Activated CD4-positive, alpha-beta T cell treated with anti-CD3 and anti-CD28 coated beads for 48 hours (primary cell): ENCODE results near the gene TXLNB.
A peak's percentile ranks its signal among the peaks of the same experiment; 100 is the strongest.

Source experiments
- DNase-seq: peaks from one replicate; pipeline ENCODE4 v3.0.0-alpha.2; 2020

The TXLNB gene

DNA sequence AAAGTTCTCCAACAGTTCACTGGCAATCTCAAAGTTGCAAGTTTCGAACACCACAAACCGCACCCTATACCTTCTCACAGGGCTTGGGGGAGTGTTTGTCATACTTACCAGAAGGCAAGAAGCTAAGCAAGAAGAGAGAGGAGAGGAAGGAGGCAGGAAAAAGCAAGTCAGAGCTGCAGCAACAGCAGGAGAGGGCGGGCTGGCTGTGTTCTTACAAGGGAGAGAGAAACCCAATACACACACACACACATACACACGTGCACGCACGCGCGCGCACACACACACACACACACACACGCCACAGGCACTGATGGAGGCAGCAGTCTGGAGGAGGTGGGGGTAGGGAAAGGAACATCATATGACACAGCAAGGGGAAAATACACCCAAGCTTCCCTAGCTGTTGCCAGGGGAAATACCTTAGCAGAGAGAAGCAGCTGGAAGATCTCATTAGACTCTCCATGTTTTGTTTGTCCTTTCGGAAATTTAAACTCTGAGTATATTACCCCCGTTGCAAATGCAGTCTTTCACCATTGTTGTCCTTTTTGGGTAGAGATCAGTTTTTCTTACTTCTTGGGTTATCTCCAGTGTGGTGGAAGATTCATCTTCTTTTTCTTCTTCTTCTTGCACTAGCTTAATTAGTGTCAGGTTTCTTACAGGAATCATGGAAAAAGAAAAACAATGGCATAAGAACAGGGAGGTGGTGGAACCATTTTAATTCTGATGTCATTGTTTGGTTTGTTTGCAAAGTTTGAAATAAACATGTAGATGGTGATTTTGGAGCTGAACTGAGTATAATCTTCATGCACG is at the start of gene TXLNB:
Gene TXLNB, minus strand, starts transcription at position 186 of the 807 bp plus-strand sequence. CDS start 3,099 bp downstream, outside the sequence.
- DNase-seq: peak; percentile 88

DNA sequence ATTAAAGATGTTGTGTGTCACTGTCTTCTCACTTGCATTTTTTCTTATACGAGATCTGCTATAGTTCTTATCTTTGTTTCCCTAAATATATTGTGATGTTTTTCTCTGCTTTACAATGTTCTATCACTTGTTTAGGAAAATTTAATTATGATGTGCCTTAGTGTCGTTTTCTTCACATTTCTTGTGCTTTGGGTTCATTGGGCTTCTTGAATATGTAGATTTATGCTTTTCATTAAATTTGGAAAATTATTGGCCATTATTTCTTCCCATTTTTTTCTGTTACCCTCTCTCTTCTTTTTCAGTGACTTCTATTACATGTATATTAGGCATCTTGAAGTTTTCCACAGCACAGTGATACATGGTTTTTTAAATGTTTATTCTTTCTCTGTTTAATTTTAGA is 49.3 kb upstream of the TXLNB start:
- DNase-seq: no peak

DNA sequence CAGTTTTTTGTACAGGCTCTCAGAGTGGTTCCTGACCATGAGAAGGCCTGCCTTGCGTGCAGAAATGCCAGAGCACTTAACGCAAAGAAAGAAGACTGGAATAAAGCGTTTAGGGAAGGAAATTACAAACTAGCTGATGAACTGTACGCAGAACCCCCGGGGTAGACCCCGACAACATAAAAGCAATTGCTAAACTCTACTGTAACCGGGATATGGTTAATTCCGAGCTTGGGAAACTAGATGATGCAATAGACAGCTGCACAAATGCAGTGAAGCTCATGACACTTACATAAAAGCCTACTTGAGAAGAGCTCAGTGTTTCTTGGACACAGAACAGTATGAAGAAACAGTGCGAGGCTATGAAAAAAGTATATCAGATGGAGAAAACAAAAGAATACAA is 47.0 kb upstream of the TXLNB start:
- DNase-seq: no peak

DNA sequence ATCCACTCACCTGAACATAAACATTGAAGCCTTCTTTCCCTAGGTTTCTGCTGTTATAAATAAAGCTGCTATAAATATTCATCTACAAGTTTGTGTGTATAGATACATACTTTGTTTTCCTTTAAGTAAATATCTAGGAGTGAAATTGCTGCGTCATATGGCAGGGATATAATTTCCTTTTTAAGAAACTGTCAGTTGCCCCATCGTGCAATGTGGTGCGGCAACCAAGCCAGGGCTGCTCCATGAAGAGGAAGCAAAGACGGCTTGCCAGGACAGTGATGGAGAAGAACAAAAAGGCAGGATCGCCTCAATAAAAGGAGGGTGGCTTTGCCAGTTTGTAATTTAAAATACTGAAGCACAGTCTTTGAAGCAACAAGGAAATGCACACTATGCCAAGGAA is 46.0 kb upstream of the TXLNB start:
- no peak for DNase-seq

DNA sequence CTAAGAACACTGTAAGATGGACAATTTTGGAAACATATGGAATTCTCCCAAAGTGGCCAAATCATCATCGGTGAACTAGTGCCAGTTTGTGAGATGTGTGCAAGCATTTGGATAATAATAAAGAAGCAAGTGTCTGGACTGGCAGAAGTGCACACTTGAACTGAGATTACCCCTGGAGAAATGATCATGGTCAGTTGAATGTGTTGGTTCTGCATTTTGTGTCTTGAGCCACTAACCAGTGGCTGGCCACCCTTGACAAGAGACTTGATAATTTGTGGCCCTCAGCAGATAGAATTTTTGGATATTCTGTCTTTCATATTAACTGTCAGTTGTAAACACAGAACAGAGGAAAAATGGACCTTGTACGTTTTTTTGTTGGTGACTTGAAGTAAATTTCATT is 45.2 kb upstream of the TXLNB start:
- no peak for DNase-seq

DNA sequence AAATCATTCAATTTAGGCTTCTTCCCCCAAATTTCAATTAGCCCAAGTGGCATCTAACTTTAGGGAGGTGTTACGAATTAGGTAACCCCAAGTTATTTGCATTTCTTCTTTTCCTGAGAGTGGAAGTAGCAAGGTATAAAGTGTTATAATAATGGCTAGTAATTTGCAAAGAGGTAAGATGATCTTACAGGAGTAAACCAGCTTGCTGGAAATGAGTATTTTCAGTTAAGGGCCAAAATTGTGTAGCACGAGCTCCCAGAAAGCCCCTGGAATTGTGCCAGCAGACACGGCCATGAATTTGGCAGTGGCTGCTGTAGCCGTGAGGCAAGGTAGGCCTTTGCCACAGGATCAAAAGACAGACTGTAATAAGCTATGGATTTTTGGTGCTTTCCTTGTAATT is 44.7 kb upstream of the TXLNB start:
- DNase-seq: no peak

DNA sequence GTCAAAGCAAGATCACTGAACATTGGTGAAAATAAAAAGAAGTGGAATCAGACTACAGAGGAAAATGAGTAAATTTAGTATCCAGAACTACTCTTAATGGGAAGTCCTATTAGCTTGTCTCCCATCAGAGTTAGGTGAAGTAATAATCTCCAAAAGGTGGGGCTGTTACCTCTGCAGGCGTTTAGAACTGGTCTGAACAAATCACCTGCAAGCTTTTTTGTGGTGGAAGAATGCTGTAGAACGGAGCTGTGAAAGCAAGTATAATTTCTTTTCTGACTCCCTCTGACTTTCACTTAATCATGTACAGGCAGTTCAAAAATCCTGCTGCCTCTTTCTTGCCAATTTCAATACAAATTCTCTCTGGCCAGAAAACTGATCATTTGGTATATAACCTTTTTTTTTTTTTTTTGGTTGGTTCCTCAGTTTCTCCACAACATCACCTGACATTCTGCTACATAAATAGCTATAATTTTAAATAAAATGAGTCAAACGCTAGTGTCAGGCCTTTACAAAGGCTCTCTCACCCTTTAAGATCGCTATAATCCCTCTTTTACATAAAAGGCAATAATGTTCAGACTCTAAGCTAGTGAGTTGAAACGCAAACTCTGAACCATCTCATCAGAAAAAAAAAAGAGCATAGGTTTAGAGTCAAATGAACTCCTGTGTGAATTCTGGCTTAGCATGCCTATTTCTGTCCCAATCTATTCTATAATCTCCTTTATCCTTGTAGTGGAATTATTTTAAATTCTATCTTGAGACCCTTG is 43.8 kb upstream of the TXLNB start:
- DNase-seq: no peak

DNA sequence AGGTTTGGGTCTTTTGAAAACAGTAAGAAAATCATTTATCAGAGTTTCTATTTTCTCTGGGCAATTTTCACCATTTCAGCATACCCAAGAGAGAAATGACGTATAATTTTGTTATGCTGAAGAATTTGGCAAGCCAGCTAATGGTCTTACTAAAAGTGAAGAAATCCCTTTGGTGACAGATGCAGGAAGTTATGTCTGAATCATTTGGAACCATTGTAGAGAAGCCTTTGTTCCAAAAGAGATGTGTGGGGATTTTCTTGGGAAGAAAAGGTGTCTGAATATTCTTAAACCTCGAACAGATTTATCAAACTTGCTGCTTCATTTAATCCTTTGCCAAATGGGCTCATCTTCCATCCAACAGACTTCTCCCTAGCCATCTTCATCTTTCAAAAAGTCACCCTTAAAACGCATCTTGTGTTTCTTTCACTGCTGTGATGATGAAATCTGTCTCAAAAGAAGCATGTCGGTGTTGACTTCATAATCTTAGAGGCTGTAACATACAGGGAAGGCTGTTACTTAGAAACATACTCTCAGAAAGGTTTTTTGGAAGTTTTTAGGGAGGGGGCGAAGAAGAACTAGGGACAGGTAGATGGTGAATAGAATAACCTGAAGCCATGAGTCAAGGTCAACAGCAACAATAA is 43.1 kb upstream of the TXLNB start:
- no peak for DNase-seq

DNA sequence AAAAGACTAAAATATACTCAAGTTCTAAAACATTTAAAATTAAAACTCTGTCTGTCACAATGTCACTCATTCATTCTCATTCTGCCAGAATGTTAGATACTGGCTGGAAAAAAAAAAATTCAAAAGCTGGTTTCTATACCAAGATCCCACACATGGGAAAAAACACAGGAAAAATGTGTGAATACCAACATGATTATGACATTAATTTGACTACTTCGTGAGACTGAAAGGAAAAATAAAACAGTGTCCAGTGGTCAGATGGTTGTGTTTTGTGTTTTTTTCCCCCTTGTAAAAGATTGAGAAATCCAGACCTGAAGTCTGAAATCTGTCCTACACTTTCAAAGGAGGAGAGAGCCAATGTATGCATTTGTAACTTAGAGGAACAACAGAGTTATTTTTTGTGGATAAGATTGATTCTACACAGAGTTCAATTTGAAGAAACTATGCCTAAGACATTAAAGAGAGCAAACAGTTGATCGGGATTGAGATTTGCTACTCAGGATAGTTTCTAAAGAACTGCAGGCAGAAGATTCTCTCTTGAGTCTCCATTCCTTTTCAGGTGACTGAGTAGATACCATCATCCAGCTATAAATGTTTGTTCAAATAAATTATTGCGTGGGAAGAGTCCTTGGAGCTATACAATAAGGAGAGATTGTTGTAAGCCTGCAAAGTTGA is 39.2 kb upstream of the TXLNB start:
- DNase-seq: no peak

DNA sequence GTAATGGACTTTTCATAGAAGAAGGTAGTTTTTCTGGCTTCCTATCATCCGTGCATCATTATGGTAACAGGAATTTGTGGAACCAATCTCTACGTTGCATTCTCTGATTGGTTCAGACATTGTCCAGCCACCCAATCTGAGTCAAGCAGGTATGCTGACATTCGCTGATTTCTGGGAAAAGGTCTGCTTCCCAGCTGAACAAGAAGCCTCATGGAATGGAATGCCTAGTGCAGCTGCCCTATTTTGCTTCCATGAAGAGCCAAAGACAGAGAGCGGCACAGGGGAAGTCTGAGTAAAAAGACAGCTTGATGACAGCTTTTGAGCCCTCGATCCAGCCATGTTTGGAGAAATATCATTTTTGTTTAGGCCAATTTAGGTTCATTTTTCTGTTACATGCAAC is 38.5 kb upstream of the TXLNB start:
- DNase-seq: no peak

DNA sequence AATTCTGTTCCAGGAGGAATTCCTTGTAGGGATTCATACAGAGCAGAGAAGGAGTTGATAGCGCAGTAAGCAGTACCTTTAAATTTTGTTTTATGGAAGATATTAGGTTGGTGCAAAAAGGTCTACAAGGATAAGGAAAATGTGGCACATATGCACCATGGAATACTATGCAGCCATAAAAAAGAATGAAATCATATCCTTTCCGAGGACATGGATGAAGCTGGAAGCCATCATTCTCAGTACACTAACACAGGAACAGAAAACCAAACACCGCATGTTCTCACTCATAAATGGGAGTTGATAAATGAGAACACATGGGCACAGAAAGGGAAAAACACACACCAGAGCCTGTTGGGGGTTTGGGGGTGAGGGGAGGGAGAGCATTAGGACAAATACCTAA is 37.4 kb upstream of the TXLNB start:
- no peak for DNase-seq

DNA sequence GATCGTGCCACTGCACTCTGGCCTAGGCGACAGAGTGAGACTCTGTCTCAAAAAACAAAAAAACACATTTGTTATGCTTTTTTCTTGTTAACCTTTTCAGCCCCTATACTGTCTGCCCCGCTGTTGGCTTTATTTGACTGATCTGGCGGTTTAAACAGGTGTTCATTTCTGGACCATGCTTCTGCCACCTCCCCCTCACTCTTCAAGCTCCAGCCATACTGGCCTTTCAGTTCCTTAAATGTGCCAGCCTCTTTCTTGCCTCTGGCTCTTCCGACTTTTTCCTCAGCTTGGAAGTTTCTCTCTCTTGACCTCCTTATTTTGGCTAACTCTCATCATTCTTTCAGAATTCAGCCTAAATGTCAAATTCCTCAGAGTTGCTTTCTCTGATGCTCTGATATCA is 35.2 kb upstream of the TXLNB start:
- DNase-seq: no peak

DNA sequence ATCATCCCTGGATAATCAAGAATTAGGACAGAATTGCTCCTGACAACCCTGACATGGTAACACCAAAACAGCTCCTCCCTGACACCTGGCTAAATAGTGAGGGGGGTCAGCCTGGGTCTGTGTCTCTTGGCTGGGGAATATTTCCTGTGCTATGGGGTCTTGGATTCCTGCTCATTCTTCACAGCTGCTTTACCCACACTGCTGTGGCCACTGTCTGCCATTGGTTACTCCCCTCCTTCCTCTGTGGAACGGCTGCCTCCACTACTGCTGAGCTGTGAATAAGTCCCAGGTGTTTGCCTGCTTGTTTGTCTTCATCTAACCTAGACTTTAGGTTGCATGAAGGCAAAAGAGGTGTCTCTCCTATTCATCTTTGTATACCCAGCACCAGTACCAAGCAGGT is 33.9 kb upstream of the TXLNB start:
- no peak for DNase-seq

DNA sequence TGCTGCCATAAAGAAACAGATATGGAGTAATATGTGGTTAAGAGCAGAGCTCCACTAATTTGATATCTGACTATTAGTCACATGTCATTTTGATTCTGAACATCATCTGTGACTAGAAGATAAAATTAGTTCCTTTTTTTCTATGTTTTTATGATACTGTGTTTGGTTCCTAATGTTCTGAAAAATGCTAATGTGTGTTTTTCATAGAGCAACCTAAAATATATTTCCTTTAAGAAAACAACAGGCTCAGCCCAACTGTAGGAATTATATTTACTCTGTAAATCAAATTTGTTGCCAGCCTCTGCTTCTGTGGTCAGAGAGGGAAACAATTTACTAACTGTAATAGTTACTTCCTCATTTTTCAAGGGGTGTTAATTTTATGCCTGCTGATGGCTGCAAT is 33.3 kb upstream of the TXLNB start:
- DNase-seq: no peak

DNA sequence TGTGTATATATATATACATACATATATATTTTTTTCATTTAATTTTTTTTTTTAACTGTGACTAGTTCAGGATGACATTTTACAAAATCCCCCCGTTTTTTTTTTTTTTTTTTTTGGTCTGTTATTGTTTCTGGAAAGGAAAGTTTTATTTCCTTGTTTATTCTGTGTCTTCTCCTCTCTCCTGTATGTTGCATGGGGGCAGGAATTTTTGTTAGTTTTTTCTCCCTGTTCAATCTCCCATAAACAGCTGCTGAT is 32.4 kb upstream of the TXLNB start:
- DNase-seq: no peak

DNA sequence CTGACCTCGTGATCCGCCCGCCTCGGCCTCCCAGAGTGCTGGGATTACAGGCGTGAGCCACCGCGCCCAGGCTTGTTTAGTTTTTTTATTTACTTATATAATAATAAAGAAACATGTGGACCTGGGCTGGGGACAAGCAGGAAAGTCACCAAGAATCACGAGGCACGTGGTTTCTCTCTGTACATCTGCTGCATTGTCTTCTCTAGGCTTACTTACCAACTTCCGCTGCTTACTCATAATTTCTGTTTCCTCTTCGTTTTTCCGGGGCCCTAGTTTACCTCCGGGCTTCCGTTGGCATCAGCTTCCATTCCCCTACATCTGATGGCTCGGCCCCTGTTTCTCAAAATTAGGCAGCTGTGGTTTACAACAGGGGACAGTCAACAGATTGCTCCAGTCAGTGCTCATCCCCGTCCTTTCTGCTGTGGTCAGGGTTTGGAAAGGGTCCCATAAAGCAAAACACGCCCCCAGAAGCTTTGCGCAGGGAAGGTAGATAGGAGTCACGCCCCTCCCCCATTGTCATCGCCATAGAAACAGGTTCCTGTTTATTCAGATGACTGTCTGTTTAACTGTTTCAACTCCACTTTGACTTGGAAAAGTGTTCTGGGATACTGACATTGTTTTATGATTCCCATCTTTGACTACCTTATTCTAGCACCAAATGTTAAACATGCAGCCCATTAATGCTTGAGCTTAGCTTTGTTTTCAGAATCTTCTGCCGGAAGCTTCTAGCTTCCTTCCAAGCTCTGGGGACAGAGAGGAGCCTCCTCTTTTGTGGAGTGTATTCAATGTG is 31.9 kb upstream of the TXLNB start:
- DNase-seq: peak; percentile 82

DNA sequence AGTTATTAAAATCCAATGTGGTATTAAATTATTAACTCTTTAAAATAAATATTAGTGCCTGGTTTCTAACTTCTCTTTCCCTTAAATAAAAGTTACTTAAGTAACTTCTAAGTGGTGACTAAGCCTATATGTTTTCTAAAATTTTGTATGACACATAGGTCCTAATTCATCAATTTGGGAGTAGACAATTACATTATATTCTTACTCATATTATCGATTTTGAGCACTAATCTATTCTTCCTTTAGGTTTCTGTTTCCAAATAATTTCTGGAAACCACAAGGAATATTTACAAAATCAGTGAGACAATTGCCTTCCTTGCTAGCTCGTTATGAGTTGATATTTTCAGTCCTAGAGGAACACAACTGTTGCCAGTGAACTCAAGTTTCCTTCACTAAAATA is 28.3 kb upstream of the TXLNB start:
- DNase-seq: no peak

DNA sequence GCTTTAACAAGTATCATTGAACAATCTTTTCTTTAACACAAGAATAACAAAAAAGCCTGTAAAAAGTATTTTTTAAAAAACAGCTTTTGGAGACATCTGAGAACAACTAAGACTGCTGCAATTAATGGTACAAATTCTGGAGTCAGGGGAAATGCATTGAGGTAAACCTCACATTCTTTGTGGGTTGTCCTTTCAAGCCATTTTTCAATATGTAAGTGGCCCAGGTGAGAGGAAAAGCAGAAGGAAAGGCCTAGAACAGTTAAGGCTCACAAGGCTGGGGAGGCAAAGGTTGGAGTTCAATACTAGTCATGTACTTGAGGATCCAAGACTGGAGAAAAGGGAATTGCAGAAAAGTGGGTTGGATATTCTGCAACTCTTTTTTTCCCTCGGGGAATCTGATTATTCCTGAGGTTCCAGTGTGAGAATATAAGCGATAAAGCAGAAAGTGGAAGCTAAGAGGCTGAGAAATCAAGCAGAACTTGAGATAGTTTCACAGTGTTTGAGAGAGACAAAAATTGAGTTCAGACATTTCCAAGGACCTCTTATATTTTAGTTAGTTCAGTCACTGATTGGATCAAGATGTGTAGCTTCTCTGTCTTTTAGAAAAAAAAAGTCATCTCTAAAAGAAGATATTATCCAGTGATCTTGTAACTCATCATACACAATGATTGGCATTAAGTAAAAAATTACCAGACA is 25.0 kb upstream of the TXLNB start:
- no peak for DNase-seq

DNA sequence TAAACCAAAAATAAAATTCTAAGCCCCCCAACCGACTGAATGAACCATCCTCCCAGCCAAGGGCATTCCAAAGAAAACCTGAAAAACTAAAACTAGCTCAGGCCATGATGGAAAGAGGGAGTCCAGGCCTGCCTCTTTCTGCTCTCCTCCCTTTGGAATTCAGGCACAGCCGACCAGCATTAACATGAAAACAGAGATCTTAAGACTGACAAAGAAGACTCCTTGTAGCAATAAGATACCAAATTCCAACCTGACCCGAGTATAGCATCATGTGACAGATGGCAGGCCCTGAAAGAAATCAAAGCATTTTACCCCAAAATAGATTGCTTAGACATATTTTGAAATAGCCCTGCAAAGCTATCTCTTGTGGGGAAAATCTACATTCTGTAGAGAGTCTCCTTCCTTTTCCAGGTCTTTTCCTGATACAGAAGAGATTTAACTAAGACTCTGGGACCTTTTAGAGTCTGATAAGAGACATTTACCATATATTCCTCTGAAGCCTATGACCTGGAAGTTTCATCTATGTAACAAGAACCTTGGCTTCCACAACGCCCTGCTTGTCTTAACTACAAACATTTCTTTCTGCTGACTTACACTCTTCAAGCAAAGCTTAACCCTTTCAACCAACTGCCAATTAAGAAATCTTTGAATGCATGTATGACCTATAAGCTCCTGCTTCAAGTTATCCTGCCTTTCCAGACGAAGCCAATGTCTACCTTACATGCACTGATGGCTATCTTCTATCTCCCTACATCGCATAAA is 22.2 kb upstream of the TXLNB start:
- no peak for DNase-seq

DNA sequence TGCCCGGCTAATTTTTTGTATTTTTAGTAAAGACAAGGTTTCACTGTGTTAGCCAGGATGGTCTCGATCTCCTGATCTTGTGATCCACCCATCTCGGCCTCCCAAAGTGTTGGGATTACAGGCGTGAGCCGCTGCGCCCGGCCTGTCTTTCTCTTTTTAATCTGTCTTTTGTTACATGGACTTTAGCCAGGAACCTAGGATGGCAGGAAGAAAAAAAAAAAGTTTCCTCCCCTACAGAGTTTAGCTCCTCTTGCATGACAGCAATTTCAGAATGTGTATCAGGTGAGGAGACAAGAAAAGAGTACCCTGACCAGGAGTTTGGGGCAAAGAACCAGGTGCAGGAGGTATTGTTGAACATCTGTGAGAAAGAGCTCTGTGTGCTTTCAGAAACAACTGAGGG is 21.4 kb upstream of the TXLNB start:
- no peak for DNase-seq

DNA sequence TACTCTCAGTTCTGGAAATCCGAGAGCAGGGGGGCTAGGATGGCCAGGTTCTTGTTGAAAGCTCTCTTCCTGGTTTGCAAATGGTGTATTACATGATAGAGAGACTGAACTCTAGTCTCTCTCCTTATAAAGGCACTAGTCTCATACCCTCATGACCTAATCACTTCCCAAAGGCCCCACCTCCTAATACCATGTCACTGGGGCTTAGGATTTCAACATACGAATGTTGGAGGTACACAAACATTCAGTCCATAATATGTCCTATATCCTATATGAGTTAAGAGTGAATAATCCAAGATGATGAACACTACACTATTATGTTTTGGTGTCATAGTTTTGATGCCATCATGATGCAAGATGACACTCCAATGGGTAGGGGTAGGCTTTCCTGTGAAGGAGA is 20.0 kb upstream of the TXLNB start:
- no peak for DNase-seq
